ENCODE measurements around the gene TOGARAM2.

The TOGARAM2 gene

GRCh38 chr2:29021886-29022285, 40.8 kb downstream of the TOGARAM2 start:
- DNase-seq (ENCODE audit: low read depth) = no peak

GRCh38 chr2:29022679-29023078, 41.6 kb downstream of the TOGARAM2 start:
- DNase-seq (ENCODE audit: low read depth) = no peak

- no peak for DNase-seq (ENCODE audit: low read depth)
Observed at GRCh38 chr2:29023188-29023587, 42.1 kb downstream of the TOGARAM2 start.

GRCh38 chr2:29024882-29025430, 43.9 kb downstream of the TOGARAM2 start:
- DNase-seq (ENCODE audit: low read depth) = no peak

- no peak for DNase-seq (ENCODE audit: low read depth)
Observed at GRCh38 chr2:29025711-29026110, 44.6 kb downstream of the TOGARAM2 start.

GRCh38 chr2:29031046-29031445, 49.9 kb downstream of the TOGARAM2 start:
- no peak for DNase-seq (ENCODE audit: low read depth)

- no peak for DNase-seq (ENCODE audit: low read depth)
Observed at GRCh38 chr2:29032189-29032588, 51.1 kb downstream of the TOGARAM2 start.

- no peak for DNase-seq (ENCODE audit: low read depth)
Observed at GRCh38 chr2:29033172-29033571, 52.1 kb downstream of the TOGARAM2 start.

- no peak for DNase-seq (ENCODE audit: low read depth)
Observed at GRCh38 chr2:29033656-29034055, 52.6 kb downstream of the TOGARAM2 start.

GRCh38 chr2:29035016-29035745, 54.1 kb downstream of the TOGARAM2 start:
- DNase-seq (ENCODE audit: low read depth) = no peak

- no peak for DNase-seq (ENCODE audit: low read depth)
Observed at GRCh38 chr2:29039718-29040480, 58.8 kb downstream of the TOGARAM2 start.

- DNase-seq (ENCODE audit: low read depth) = no peak
Observed at GRCh38 chr2:29040552-29040951, 59.5 kb downstream of the TOGARAM2 start.

- no peak for DNase-seq (ENCODE audit: low read depth)
Observed at GRCh38 chr2:29041161-29041660, 60.1 kb downstream of the TOGARAM2 start.

GRCh38 chr2:29042561-29043075, 61.5 kb downstream of the TOGARAM2 start:
- DNase-seq (ENCODE audit: low read depth) = no peak

- DNase-seq (ENCODE audit: low read depth) = no peak
Observed at GRCh38 chr2:29044459-29044858, 63.4 kb downstream of the TOGARAM2 start.

- no peak for DNase-seq (ENCODE audit: low read depth)
Observed at GRCh38 chr2:29046321-29046720, 65.2 kb downstream of the TOGARAM2 start.

GRCh38 chr2:29047083-29047845, 66.2 kb downstream of the TOGARAM2 start:
- DNase-seq (ENCODE audit: low read depth) = no peak

- no peak for DNase-seq (ENCODE audit: low read depth)
Observed at GRCh38 chr2:29050591-29050990, 69.5 kb downstream of the TOGARAM2 start.

- DNase-seq (ENCODE audit: low read depth) = no peak
Observed at GRCh38 chr2:29051730-29052129, 70.6 kb downstream of the TOGARAM2 start.

GRCh38 chr2:29052807-29053206, 71.7 kb downstream of the TOGARAM2 start:
- no peak for DNase-seq (ENCODE audit: low read depth)

- no peak for DNase-seq (ENCODE audit: low read depth)
Observed at GRCh38 chr2:29053223-29053622, 72.1 kb downstream of the TOGARAM2 start.
